Measurements from ENCODE around the gene PAX2.

Gene PAX2

GRCh38 chr10:100791369-100792058 is 46.1 kb downstream of the PAX2 start:
- no peak for DNase-seq (ENCODE audit: low spot score)

GRCh38 chr10:100792574-100792973 is 47.2 kb downstream of the PAX2 start:
- DNase-seq (ENCODE audit: low spot score): no peak

DNA sequence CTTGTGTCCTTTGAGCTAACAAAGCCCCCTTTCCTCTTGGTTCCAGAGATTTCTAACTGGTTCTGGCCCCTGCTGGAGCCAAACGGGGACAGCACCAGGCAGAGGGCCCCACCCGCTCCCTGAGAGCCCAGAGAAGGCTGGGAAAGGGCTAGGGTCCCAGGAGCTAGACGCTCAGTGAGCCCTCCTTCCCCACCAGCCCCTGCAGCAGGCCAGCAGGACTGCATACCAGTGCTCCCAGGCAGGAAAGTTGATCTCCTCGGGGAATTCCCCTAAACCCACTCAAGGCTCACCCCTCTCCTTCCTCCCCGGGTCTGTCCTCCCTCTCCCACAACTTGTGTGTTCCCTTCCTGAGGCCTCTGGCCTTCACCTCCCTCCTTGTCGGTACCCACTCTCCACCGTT is 47.7 kb downstream of the PAX2 start:
- DNase-seq (ENCODE audit: low spot score): no peak

- no peak for DNase-seq (ENCODE audit: low spot score)
These were observed 54.5 kb downstream of the PAX2 start for GRCh38 chr10:100799881-100800280.

DNA sequence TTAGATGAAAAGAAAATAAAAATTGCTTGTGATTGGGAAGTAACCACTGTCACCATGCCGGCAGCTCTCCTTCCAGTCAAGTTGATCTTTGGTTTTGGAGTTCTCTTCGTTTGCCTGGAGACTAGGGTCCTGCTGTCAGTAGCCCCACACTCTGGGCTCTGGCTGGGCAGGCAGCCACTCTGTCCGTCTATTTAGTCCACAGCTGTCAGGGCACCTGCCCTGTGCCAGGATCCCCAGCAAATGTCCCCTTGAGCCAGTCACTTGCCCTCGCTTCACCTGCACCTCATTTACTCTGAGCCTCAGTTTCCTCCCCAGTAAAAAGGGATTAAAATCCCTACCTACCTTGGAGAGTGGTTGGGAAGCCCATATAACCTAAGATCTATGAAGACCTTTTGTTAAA is 55.5 kb downstream of the PAX2 start:
- DNase-seq (ENCODE audit: low spot score): no peak

- DNase-seq (ENCODE audit: low spot score): no peak
These were observed 56.8 kb downstream of the PAX2 start for GRCh38 chr10:100802196-100802595.

DNA sequence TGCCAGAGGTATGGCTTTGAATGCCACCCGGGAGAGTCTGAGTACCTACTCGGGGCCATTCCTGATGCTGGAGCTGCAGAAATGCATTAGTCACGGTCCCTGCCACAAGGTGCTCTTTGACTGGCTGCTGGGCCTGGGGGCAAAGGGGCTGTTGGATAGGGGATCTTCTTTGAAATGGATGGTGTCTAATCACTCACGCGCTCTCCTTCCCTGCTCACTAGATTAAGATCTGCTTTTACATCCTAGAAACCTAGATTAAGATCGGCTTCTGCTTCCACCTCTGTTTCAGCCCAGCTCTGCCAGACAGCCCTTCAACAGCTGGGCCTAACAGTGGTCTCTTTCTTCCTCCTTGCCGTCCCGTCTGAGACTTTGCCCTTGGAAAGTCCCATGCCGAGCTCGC is 57.2 kb downstream of the PAX2 start:
- DNase-seq (ENCODE audit: low spot score): no peak

GRCh38 chr10:100803492-100803891 is 58.1 kb downstream of the PAX2 start:
- no peak for DNase-seq (ENCODE audit: low spot score)

DNA sequence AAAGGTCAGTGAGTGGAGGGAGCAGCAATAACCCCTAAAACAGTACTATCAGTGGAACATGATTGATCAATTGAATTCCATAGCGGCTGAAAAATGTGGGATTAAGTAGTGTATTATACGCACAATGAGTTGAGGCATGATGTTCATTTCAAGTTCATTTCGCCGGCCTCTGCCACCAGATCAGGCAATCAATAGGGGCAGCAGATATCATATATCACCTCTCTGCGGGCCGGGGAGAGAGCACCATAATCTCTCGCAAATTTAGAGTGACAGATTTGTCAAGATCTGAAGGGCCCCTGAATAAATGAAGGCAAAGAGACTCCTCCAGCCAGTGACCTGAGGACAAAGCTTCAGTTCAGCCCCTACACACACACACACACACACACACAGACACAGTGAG is 58.5 kb downstream of the PAX2 start:
- DNase-seq (ENCODE audit: low spot score): no peak

DNA sequence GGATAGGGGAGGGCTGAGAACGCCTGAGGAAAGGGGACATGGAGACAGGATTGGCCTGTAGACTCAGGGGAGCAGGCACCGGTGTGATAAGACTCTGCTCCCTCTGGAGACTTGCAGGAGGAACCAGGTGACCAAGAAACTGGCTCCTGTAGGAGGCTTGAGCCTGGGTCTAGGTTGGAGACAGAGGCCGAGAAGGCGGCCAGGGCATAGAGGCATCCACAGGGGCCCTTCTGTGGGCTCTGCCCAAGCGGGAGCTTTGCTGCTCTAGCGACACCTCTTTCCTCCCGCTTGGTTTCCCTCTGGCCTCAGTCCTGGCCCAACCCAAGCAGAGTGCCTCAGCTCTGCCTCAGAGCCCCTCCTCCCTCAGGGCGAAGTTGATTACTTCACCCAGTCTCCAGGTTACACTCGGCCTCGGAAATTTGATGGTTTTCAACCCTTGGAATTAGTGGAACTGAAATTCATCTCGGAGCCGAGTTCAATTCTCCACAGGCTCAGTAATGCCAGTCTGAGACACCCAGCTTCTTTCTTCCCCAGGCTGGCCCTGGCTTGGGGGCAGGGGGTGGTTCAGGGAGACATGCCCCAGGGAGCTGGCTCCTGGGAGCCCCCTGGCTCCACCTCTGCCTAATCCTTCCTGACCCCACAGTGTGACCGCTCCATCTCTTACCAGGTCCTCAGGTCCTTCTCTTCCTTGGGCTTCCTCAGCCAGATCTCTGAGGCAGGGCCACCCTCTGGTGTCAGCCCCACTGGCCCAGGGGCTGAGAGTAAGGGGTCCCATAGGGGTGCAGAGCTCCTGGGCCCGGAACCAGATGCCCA is 60.4 kb downstream of the PAX2 start:
- no peak for DNase-seq (ENCODE audit: low spot score)

DNA sequence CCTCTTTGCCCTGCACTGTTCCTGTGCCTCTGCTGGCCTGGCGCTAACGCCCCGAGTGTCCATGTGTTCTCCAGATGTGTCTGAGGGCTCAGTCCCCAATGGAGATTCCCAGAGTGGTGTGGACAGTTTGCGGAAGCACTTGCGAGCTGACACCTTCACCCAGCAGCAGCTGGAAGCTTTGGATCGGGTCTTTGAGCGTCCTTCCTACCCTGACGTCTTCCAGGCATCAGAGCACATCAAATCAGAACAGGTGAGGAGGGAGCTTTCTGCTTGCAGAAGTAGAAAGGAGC is 60.9 kb downstream of the PAX2 start:
- no peak for DNase-seq (ENCODE audit: low spot score)

GRCh38 chr10:100807241-100807951 is 62.0 kb downstream of the PAX2 start:
- no peak for DNase-seq (ENCODE audit: low spot score)

- no peak for DNase-seq (ENCODE audit: low spot score)
These were observed 63.5 kb downstream of the PAX2 start for GRCh38 chr10:100808876-100809275.

DNA sequence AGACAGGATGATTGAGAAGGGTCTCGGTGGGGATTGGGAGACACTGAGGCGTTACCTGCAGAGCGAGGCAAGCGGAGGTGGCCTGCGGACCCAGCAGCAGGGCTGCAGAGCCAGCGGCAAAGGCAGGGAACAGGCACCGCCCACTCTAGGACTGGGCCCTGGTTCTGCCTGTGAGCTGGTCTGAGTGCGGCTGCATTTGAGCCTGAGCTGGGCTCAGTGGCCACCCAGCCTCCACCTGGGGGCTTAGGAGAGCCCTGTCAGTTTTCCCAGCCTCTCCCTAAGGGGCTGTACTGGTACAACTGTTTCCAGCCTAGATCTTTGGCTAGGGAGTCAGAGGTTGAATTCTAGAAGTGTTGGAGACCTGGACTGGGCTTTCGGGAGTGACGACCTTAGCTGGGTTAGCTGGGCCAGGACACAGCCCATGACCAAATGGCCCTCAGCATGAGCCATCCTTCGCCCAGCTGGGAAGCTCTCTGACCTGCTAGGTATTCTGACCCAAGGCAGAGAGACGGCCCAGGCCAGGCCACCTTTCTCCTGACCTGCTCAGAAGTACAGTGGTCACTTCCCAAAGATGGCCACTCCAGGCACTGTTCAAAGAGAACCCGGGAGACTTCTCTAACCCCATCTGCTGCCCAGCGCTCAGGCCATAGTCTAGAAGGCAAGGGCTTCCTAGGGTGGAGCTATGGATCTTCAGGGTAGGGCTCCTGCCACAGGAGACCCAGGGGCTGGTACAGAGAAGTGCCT is 64.9 kb downstream of the PAX2 start:
- no peak for DNase-seq (ENCODE audit: low spot score)

- no peak for DNase-seq (ENCODE audit: low spot score)
These were observed 65.4 kb downstream of the PAX2 start for GRCh38 chr10:100810835-100811116.

DNA sequence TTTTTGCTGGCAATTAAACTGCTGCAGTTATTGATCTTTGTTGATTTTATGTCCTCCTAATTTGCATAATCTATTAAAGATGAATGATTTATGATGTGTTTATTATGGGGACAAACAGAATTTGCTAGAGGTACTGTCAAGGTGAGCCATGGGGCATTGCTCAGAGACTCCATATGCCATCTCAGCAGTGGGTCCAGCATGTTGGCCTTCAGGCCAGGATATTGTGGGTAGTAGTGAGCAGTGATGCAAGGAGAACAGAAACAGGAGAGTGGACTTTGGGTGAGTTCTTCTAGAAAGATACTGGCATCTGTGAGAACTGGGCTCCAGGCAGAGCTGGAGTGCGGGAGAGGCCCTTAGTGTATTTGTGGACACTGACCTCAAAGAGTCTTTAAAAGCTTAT is 65.9 kb downstream of the PAX2 start:
- DNase-seq (ENCODE audit: low spot score): no peak

DNA sequence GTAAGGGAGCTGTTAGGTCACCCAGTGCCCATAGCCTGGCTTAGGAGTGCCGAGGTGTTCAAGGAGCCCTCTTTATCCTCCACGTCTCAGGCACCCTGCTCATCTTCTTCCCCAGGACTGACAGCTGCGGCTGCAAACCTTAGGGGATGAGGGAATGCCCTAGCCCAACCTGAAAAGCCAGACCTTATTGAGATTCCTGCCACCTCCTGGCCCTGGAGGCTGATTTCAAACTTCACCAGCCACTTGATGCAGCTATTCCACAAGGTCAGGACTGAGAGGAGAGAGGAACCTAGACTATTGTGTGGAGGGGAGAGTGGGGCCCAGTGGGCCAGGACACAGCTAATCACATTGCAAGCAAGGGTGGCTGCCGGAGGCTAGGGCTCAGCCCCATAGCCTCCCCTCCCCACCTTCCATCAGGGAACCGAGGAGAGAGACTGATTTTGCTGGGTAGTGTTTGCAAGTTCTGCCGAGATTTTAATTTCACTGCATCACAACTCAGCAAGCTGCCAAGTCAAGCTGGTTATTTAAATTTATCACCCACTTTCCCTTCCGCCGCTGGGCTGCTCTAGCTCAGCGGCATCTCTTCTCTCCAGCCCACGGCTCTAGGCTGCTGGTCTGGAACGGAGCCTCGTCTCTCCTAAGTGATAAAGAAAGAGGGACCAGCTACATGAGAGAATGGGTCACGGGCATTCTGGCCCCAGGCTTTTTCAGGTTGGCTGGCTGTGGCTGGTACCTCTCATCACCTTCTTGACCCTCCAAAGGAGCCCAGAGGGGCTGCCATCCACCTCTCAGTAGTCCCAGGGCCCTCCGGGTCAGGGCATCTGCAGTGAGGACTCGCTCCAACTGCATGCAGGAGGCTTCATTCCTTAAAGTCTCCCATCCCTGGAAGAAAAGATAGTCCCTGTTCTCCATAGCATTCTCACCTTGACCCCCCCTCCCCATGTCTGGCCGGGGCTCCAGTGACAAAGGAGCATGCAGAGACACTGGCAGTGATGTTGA is 66.7 kb downstream of the PAX2 start:
- no peak for DNase-seq (ENCODE audit: low spot score)

DNA sequence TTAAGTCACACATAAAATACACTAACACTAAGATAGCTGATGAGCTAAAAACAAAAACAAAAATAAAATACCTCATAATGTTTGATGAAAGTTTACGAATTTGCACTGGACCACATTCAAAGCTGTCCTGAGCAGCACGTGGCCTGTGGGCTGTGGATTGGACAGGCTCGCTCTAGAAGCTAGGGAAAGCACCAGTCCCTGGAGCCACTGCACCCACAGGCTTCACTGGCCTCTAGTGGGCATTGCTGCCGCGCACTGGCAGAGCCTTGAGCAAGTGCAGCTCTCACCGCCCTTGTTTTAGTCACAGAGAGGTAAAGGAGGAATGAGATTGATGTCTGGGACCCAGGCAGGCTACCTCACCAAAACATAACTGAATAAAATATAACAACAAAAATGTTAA is 67.6 kb downstream of the PAX2 start:
- no peak for DNase-seq (ENCODE audit: low spot score)

- no peak for DNase-seq (ENCODE audit: low spot score)
These were observed 69.5 kb downstream of the PAX2 start for GRCh38 chr10:100814751-100815474.

GRCh38 chr10:100816671-100817070 is 71.3 kb downstream of the PAX2 start:
- no peak for DNase-seq (ENCODE audit: low spot score)

DNA sequence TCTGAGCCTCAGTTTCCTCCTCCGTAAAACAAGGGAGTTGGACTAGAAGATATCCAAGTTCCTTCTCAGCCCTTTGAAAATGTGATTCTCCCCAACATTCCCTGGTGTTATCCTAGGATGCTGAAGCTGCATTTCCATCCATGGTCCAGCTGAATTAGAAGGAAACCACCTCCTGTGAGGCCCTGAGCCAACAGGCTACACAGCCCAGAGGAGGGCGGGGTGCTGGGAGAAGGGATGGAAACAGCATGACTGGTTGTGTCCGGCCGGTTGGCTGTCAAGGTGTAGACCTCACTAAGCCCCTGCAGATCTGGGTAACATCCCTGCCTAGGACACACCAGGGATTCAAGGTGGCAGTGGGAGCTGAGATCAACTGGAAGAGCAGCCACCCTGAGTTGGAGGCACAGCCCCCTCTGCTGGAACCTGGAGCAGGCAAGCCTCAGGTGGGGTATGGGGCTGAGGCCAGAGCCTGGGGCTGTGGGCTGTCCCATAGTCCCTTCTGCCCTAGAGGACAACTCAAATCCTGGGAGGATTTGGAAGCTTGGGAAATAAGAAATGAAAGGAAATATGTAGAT is 72.0 kb downstream of the PAX2 start:
- no peak for DNase-seq (ENCODE audit: low spot score)
